Testis (tissue), 2 donors: ENCODE results near the gene ZNF689.

Experiments
- POLR2A ChIP-seq: fragments of 450-650 bp; IDR thresholded peaks from one replicate; pipeline ENCODE4 v1.6.1; 2017; ENCODE audit warnings: antibody characterized with exemption, mild to moderate bottlenecking, moderate library complexity
- TF ChIP-seq, protein P1 (sequence below), 3 experiments: fragments of 450-650 bp in 2 of 3; fragments of 200-600 bp in 1 of 3; sonication (generic) in 1 of 3; IDR thresholded peaks; one replicate each; pipeline ENCODE4 v1.5.1; 2016 to 2019; ENCODE audit warnings: antibody characterized with exemption in 3 of 3, mild to moderate bottlenecking in 2 of 3, moderate library complexity in 1 of 3

DNA sequence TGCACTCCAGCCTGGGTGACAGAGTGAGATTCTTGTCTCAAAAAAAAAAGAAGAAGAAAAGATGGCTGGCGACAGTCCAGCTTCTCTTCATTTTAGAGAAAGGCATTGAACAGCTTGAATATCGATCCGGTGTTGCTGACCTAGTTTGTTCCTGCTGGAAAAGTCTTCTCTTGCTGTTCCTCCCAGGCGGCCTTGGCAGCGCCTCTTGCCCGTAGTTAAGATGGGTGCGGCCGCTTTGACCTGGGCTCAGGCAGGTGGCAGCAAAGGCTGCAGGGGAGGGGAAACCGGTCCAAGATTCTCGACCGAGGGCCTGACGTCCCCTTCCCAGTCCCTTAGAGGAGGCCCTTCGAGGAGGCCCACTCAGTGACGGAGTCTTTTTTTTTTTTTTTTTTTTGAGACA, 48.2 kb downstream of the ZNF689 start:
- TF ChIP-seq, protein P1, sequence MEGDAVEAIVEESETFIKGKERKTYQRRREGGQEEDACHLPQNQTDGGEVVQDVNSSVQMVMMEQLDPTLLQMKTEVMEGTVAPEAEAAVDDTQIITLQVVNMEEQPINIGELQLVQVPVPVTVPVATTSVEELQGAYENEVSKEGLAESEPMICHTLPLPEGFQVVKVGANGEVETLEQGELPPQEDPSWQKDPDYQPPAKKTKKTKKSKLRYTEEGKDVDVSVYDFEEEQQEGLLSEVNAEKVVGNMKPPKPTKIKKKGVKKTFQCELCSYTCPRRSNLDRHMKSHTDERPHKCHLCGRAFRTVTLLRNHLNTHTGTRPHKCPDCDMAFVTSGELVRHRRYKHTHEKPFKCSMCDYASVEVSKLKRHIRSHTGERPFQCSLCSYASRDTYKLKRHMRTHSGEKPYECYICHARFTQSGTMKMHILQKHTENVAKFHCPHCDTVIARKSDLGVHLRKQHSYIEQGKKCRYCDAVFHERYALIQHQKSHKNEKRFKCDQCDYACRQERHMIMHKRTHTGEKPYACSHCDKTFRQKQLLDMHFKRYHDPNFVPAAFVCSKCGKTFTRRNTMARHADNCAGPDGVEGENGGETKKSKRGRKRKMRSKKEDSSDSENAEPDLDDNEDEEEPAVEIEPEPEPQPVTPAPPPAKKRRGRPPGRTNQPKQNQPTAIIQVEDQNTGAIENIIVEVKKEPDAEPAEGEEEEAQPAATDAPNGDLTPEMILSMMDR (IDR thresholded peaks at IDR 0.05), result no peak
- TF ChIP-seq POLR2A, result no peak
